ENCODE data around the gene FBXW7.

Gene FBXW7

DNA sequence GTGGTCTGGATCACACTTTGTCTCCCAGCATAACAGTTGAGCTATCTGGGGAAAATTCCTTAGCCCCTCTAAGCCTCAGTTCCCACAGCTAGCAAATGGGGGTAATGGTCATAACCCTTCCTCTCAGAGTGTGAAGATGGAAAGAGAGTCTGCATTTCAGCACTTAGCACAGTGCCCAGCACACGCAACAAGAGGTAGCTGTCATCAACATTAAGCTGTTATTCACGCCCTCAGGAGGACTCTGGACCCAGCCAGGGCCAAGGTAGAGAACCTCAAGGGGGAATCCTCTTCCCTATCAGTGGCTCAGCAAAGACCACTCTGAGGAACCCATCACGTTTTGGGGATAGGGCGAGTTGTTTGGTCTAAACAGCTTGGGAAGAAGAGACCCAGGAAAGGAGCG lies 258.6 kb downstream of the FBXW7 start:
- no peaks in the 10 kb centered on the region for H3K27me3 Mint-ChIP-seq
- H3K4me3 Mint-ChIP-seq, result no peak overlapping the region
- no peak overlapping the region for H3K27ac Mint-ChIP-seq
- H3K4me1 Mint-ChIP-seq (ENCODE audit: low read depth in 2 of 2), result peaks cover 0 to 9% of the 10 kb centered on the region in 2 donors
- H3K36me3 Mint-ChIP-seq (ENCODE audit: insufficient read depth), result no peaks in the 10 kb centered on the region
- no peaks in the 10 kb centered on the region for H3K9me3 Mint-ChIP-seq
- no peak for ATAC-seq (replicated peaks)
- DNase-seq, result no peak

DNA sequence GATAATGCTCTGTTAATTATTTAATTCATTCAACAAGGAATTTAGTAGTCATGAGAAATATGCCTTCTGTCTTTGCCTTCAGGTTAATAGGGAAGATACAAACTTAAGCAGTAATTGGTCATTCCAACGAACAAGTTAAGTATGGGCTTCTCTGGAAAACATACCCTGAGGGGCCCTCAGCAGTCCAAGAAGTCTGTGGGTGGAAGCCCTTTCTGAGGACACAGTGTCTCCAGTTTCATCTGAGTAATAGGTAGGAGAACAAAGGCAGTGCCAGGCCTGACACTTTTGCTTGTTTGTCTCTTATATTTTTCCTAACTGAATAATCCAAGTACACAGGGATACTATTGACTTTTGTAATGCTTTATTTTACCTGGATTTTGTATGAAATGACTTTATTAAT lies 262.5 kb downstream of the FBXW7 start:
- no peaks in the 10 kb centered on the region for H3K9me3 Mint-ChIP-seq
- H3K4me1 Mint-ChIP-seq (ENCODE audit: low read depth in 2 of 2), result peaks cover 1 to 6% of the 10 kb centered on the region in 2 donors
- ATAC-seq (replicated peaks) (no peak), DNase-seq (no peak)
- no peaks in the 10 kb centered on the region for H3K36me3 Mint-ChIP-seq (ENCODE audit: insufficient read depth)
- H3K4me3 Mint-ChIP-seq, result no peak overlapping the region
- no peaks in the 10 kb centered on the region for H3K27me3 Mint-ChIP-seq
- H3K27ac Mint-ChIP-seq, result no peak overlapping the region

Measured in effector memory CD8-positive, alpha-beta T cell (primary cell).